GM21723 (cell line): ENCODE measurements around the gene POU5F1.
"Not testable (repeated sequence)": the region's sequence is repeated elsewhere in the genome, so short reads cannot be mapped to it uniquely, and the experiment has no call there.

Source experiments
- ATAC-seq: cut with Tn5 transposase; IDR thresholded peaks from one replicate; pipeline ENCODE4 v1.9.1; 2021; ENCODE audit warnings: mild to moderate bottlenecking, moderate library complexity; ENCODE audit not compliant: unreplicated experiment

Gene POU5F1

GRCh38 chr6:31192431-31193105, 22.1 kb upstream of the POU5F1 start:
- ATAC-seq, result not testable (repeated sequence)

GRCh38 chr6:31190488-31190887, 20.0 kb upstream of the POU5F1 start:
- ATAC-seq, result peak; percentile 69

GRCh38 chr6:31189223-31189622, 18.7 kb upstream of the POU5F1 start:
- not testable (repeated sequence) for ATAC-seq

- ATAC-seq, result no peak
Measured at GRCh38 chr6:31187780-31188194, 17.3 kb upstream of the POU5F1 start.

GRCh38 chr6:31186052-31186734, 15.7 kb upstream of the POU5F1 start:
- ATAC-seq, result no peak

- not testable (repeated sequence) for ATAC-seq
Measured at GRCh38 chr6:31185695-31186051, 15.2 kb upstream of the POU5F1 start.

- not testable (repeated sequence) for ATAC-seq
Measured at GRCh38 chr6:31183859-31184258, 13.4 kb upstream of the POU5F1 start.

- not testable (repeated sequence) for ATAC-seq
Measured at GRCh38 chr6:31183287-31183686, 12.8 kb upstream of the POU5F1 start.

GRCh38 chr6:31180500-31180899, 10.0 kb upstream of the POU5F1 start:
- no peak for ATAC-seq

GRCh38 chr6:31179896-31180295, 9.4 kb upstream of the POU5F1 start:
- no peak for ATAC-seq

- ATAC-seq, result no peak
Measured at GRCh38 chr6:31179042-31179386, 8.5 kb upstream of the POU5F1 start.

- ATAC-seq, result no peak
Measured at GRCh38 chr6:31178143-31179041, 7.9 kb upstream of the POU5F1 start.

GRCh38 chr6:31175971-31176370, 5.5 kb upstream of the POU5F1 start:
- no peak for ATAC-seq

GRCh38 chr6:31174378-31174777, 3.9 kb upstream of the POU5F1 start:
- ATAC-seq, result no peak

GRCh38 chr6:31173406-31173805, 2.9 kb upstream of the POU5F1 start:
- ATAC-seq, result no peak

GRCh38 chr6:31172973-31173384, 2.5 kb upstream of the POU5F1 start:
- no peak for ATAC-seq

- ATAC-seq, result no peak
Measured at GRCh38 chr6:31171931-31172905, 1.7 kb upstream of the POU5F1 start.

GRCh38 chr6:31170987-31171671, 647 bp upstream of the POU5F1 start:
- ATAC-seq, result no peak

GRCh38 chr6:31169858-31170599, 453 bp downstream of the POU5F1 start:
- not testable (repeated sequence) for ATAC-seq
